HG02759 (cell line): ENCODE measurements around the gene AMY2B.
"Not testable (repeated sequence)": the region's sequence is repeated elsewhere in the genome, so short reads cannot be mapped to it uniquely, and the experiment has no call there.

Experiments
- ATAC-seq: cut with Tn5 transposase; IDR thresholded peaks from one replicate; pipeline ENCODE4 v1.9.1; 2021; ENCODE audit warnings: mild to moderate bottlenecking, moderate library complexity; ENCODE audit not compliant: unreplicated experiment

AMY2B gene

GRCh38 chr1:103571289-103571688 lies at the start of gene AMY2B:
Gene AMY2B, plus strand, starts transcription at chr1:103571589. Its CDS starts 14 bp downstream, at chr1:103571603.
- not testable (repeated sequence) for ATAC-seq

- ATAC-seq: no peak
Measured at GRCh38 chr1:103523346-103523745, 48.0 kb upstream of the AMY2B start.

GRCh38 chr1:103525114-103525606 lies 46.2 kb upstream of the AMY2B start:
- ATAC-seq: peak; percentile 61

GRCh38 chr1:103525607-103526507 lies 45.5 kb upstream of the AMY2B start, which contains the start of gene RNPC3:
Gene RNPC3, plus strand, starts transcription at chr1:103525699. Its CDS starts 372 bp downstream, at chr1:103526071.
- peak; percentile 81 for ATAC-seq

- no peak for ATAC-seq
Measured at GRCh38 chr1:103527331-103527730, 44.1 kb upstream of the AMY2B start.

- ATAC-seq: no peak
Measured at GRCh38 chr1:103529746-103530145, 41.6 kb upstream of the AMY2B start.

GRCh38 chr1:103538226-103538625 lies 33.2 kb upstream of the AMY2B start:
- no peak for ATAC-seq

- ATAC-seq: no peak
Measured at GRCh38 chr1:103541431-103541830, 30.0 kb upstream of the AMY2B start.

- ATAC-seq: no peak
Measured at GRCh38 chr1:103546496-103546895, 24.9 kb upstream of the AMY2B start.

- ATAC-seq: no peak
Measured at GRCh38 chr1:103547840-103548239, 23.5 kb upstream of the AMY2B start.

- ATAC-seq: no peak
Measured at GRCh38 chr1:103560427-103560826, 11.0 kb upstream of the AMY2B start.

- ATAC-seq: not testable (repeated sequence)
Measured at GRCh38 chr1:103561124-103561523, 10.3 kb upstream of the AMY2B start.

GRCh38 chr1:103561643-103562395 lies 9.6 kb upstream of the AMY2B start:
- ATAC-seq: peak; percentile 76

GRCh38 chr1:103563056-103563455 lies 8.3 kb upstream of the AMY2B start:
- ATAC-seq: no peak

GRCh38 chr1:103569493-103569892 lies 1.9 kb upstream of the AMY2B start:
- no peak for ATAC-seq

- ATAC-seq: no peak
Measured at GRCh38 chr1:103576065-103576464, 4.7 kb downstream of the AMY2B start.

GRCh38 chr1:103576784-103577183 lies 5.4 kb downstream of the AMY2B start:
- not testable (repeated sequence) for ATAC-seq

- ATAC-seq: no peak
Measured at GRCh38 chr1:103582464-103582863, 11.1 kb downstream of the AMY2B start.

- ATAC-seq: no peak
Measured at GRCh38 chr1:103583887-103584286, 12.5 kb downstream of the AMY2B start.

- no peak for ATAC-seq
Measured at GRCh38 chr1:103584537-103584936, 13.1 kb downstream of the AMY2B start.

- ATAC-seq: not testable (repeated sequence)
Measured at GRCh38 chr1:103602740-103603139, 31.4 kb downstream of the AMY2B start.

- ATAC-seq: no peak
Measured at GRCh38 chr1:103616362-103616761, 45.0 kb downstream of the AMY2B start.
